Cerebellar nuclear complex (tissue), 1 donor: ENCODE measurements around the gene ANKLE2.
A peak's percentile ranks its signal among the peaks of the same experiment; 100 is the strongest.
"Not testable (repeated sequence)": the region's sequence is repeated elsewhere in the genome, so short reads cannot be mapped to it uniquely, and the experiment has no call there.

ENCODE experiments used
- DNase-seq, 2 experiments: peaks; one replicate each; lab custom pipeline; 2025; lab: John Stamatoyannopoulos, UW

The ANKLE2 gene

DNA sequence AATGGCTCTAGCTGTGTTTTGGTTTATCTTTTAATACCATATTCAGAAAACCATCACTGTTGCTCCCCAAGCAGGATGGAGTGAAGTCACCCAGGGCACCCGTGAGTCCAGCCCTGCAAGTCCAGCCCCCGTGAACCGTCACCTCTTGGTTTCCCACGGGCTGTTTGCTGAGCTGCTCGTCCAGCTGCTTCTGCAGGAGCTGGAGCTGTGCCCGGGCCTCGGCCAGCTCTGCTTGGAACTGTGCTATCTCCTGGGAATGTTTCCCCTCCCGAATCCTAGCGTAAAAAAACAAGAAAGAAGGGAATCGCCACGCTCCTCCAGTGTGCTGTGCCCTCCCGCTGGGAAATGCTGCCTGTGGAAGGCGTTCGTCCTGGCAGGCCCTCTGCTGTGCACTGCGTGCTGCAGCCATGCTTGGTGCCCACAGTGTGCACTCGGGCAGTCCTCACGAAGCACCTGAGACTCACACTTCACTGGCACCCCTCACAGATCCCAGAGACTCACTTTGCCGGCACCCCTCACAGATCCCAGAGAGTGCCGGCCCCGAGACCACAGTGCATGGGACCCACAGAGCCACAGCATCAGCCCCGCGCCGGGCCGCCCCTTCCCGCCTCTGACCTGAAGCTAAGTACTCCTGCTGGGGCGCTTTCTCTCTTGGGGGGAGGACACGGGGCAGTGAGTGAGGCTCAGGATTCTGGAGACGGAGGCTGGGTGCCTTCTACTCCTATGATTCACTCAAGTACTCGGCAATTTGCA lies 15.4 kb upstream of the ANKLE2 start:
- no peak for DNase-seq

DNA sequence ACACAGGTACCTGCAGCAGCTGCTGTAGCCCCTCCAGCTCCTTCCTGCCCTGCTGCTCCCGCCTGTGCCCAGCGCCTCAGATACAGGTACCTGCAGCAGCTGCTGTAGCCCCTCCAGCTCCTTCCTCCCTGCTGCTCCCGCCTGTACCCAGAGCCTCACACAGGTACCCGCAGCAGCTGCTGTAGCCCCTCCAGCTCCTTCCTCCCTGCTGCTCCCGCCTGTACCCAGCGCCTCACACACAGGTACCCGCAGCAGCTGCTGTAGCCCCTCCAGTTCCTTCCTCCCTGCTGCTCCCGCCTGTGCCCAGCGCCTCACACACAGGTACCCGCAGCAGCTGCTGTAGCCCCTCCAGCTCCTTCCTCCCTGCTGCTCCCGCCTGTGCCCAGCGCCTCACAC lies 14.6 kb upstream of the ANKLE2 start:
- not testable (repeated sequence) for DNase-seq

DNA sequence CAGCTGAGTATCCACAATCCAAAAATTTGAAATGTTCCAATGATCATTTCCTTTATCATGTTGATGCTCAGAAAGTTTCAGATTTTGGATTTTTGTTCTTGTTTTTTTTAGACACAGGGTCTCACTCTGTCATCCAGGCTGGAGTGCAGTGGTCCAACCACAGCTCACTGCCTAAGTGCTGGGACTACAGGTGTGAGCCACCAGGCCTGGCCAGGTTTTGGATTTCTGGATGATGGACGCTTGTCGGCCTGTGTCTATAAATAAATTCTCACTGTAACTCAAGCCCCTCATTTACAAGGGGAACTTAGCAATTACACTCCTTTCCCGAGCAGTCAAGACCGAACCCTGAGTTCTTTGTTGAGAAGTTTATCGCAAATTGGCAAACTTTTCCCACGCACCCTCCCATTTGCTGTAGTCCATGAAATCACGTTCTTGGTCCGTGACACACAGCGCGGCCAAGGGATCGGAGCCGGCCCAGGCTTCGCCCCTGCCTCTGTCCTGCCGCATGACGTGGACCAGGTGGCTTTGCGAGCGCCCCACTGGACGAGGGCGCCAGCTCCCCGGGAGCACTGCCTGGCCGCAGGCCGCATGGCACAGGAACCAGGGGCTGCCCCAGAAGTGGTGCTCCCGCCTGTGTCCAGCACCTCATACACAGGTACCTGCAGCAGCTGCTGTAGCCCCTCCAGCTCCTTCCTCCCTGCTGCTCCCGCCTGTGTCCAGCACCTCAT lies 14.0 kb upstream of the ANKLE2 start:
- DNase-seq = no peak

DNA sequence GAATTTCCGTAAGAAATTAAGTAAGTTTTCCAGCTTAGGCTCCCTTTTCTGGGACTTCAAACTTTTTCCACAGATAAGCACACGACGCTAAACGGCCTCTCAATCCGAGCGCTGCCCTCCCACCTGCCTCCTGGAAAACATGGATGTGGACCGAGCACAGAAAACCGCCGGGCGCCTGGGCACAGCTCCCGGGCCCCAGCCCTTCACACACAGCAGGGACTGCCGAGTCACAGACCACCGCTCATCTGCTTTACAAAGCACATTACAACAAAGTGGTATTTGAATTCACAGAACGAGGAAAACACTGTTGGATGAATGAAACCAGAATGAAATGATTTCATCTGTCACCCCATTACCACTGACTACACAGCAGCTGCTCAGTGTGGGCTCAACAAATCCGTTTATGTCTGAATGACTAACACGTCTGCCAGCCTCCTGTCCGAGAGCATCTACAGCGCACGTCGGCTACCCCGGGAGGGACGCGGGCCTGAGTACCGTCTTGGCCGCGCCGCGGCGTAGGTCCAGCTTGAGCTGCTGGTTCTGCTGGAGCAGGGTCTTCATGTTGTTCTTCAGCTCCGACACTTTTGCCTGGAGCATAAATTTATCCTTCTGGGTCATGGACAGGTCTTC lies 13.1 kb upstream of the ANKLE2 start:
- no peak for DNase-seq

DNA sequence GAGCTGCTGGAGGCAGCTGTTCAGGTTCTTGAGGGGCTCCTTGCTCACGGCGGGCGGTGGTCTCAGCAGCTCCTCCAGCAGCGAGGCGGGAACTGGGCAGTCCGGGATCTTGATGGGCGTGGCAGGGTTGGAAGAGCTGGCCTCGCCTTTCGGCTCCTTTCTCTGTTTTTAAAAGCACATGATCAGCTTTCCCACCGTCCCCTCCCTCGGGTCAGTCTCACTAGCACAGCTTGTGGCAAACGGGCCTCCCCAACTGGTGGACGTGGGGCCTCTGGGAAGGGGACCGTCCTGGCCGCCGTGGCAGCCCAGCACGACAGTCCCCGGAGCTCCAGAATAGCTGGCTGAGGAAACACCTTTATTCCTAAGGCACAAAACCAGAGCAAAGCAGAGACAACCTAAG lies 12.5 kb upstream of the ANKLE2 start:
- no peak for DNase-seq

DNA sequence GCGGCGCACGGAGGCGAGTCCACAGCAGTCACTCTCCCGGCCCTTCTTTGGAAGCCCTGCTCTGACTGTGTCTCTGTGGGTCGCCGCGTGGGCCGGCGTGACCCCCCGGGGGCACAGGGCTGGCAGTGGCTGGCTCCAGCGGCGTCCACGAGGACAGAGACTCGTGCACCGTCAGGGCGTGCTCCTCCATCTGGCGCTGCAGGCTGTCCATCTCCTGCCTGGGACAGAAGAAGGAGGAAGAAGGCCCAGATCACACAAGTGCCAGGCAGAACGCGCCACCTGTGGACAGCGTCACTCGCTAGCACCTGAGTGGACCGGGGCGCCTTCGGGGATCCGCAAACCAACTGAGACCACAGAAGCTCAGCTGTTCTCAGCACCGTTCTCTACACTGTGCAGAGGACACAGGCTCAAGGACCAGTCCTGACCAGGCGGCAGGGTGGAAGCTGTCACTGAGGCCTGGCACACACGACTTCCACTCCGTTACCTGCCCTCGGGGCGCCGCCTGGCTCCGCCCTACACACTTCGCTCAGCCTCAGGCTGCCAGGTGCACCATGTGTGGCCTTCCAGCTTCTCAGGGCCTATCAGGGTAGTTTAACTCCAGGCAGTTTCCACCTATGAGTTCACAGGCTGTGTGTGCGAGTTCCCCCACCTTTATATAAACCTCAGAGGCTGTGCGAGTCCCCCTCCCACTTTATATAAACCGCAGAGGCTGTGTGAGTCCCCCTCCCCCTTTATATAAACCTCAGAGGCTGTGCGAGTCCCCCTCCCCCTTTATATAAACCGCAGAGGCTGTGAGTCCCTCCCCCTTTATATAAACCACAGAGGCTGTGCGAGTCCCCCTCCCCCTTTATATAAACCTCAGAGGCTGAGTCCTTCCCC lies 11.7 kb upstream of the ANKLE2 start:
- DNase-seq = no peak

DNA sequence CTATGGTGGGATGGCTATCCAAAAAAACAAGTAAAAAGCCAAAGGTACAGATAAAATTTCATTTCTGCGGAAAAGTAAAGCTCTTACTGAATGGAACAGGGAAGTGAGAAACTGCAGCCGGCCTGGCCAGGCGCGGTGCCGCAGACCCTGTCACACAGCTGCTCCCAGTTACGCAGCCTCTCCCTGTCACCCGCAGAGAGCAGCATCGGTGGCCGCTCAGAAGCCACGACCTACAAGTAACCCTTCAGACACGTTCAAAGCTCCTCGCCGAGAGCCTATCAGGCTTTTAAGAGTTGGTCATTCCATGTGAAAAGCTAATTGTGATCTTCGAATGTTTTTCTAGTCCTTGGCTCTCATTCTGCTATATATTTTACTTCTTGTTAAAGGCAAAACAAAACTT lies 11.0 kb upstream of the ANKLE2 start:
- DNase-seq = no peak

DNA sequence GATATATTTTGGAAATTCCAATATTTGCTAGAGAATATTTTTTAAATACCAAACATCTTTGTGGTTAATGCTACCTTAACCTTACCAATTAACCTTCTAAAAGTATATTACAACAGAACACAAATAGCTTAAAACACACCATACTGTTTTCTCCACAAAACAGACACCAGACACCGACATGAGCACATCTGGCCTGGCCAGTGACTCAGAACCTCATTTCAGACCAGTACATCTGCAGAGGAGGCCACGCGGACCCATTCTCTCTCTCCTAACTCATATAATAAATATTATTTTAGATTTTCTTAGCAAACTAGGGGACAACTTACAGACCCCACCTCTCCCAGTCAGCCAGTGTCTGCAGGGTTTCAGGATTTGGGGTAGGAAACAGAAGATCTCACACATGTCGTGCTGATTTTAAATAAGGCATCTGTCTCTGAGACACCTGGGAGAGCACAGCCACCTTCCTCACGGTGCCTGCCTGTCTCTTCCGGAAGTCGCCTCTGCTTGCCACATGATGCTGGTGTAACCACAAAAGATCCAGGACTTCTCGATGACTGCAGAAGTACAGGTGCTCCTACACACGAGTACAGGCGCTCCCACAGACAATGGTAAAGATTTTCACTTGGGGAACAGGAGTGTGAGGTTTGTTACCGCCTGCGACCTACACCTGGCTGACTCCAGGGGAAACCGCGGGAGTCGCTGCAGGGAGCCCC lies 9.7 kb upstream of the ANKLE2 start:
- no peak for DNase-seq

DNA sequence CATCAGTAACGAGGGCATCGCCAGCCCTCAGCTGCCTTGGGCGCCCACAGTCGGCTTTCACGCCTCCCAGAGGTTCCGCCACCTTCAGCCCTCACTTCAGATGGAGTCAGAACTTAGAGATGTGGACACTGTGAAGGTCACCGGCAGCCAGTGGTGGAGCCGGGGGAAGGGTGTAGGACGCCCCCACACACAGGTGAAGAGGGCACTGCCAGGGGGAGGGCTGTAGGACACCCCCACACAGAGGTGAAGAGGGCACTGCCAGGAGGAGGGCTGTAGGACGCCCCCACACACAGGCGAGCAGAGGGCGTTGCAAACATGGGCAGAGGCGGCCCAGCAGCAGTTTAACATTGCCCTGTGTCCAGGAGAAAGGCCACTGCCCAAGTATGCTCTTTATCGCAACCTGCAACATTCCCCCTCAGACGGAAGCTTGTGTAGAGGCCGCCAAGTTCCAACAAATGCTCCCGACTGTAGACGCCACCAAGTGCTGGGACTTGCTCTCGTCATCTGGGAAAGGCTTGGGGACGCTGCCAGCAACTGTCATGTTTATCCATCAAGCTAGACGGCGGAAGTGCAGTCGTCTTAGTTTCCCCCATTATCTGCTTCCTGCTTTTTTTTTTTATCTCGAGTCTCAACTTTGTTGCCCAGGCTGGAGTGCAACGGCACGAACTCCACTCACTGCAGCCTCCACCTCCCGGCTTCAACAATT lies 4.9 kb upstream of the ANKLE2 start:
- no peak for DNase-seq

DNA sequence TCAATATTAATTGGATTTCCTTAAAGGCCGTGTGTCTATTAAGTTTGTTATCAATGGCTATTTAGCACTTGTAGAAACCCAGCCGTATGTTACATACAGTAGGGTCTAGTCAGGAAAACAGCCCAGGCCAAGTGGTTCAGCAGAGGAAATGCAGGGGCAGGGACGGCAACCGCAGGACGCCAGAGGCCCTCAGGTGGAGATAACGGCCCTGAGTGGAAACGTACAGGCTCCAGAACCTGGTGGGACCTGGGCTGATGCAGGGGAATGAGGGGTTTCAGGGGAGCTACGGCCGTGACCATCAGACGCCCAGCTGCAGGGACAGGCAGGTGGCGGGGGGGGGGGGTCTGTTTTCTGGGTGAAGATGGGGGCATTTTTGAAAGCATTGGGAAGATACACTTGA lies 3.7 kb upstream of the ANKLE2 start:
- no peak for DNase-seq

DNA sequence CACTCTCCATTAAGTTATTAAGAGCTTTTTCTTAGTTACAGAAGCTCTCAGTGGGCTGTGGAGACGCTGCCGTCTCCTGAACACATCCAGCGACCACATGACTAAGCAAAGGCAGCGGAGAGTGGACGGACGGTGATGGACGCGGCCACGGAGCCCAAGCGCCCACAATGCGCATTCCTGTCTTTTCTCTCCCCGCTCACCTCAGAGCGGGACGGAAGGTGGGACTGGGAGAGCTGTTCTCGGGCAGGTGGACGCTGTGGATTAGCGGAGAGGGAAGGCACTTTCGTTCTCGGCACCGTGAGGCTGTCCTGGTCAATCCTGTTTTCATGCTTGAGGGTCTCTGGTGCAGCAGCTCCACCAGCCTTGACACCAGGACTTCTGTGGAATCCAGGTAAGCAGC lies 2.6 kb upstream of the ANKLE2 start:
- no peak for DNase-seq

DNA sequence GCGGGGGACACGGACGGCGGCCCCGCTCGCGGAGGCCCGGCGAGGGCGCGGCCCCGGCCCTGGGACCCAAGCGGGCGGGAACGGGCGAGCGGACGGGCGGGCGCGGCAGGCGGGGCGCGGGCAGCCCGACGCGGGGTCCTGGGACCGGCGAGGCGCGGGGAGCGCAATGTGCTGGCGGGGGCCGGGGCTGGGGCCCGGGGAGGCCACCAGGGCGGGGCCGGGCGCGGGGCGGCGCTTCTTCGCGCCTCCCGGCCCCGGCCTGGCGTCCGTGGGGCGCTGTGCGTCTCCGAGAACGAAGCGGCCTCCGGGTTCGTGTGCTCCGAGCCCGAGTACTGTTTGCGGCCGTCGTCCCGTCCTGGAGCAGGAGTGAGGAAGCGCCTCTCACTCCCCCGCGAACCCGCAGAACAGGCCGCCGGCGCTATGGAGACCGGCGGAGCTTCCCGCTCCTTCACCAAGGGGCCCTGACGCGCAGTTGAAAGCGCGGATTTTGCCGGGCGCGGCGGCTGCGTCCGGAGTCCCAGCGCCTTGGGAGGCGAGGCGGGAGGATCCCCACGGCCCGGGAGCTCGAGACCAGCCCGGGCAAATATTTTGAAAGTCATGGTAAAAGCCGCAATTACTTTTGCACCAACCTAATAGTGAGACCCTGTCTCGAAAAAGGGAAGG lies 420 bp upstream of the ANKLE2 start:
- DNase-seq = peak in 1 of 2 experiments; percentile 16

DNA sequence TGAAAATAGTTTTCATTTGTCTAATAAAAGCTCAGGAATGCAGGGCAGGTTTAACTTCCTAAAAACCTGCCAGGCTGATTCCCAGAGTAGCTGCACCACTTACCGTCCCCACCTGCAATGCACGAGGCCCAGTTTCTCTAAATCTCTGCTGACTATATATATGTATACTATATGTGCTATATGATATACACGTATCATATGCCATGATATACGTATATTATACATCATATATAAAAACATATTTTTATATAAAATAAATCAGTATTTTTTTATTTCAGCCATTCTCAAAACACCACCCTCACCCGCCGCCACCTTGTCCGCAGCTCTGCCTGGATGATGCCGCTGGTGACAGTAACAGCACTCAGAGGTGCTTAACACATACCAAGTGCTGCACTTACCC lies 2.3 kb downstream of the ANKLE2 start:
- no peak for DNase-seq

DNA sequence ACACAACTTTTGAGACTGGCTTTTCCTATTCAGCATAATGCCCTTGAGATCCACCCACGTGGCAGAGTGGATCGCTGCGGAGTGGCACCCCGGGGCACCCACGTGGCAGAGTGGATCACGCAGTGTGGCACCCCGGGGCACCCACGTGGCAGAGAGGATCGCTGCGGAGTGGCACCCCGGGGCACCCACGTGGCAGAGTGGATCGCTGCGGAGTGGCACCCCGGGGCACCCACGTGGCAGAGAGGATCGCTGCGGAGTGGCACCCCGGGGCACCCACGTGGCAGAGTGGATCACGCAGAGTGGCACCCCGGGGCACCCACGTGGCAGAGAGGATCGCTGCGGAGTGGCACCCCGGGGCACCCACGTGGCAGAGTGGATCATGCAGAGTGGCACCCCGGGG lies 2.8 kb downstream of the ANKLE2 start:
- DNase-seq = not testable (repeated sequence)

DNA sequence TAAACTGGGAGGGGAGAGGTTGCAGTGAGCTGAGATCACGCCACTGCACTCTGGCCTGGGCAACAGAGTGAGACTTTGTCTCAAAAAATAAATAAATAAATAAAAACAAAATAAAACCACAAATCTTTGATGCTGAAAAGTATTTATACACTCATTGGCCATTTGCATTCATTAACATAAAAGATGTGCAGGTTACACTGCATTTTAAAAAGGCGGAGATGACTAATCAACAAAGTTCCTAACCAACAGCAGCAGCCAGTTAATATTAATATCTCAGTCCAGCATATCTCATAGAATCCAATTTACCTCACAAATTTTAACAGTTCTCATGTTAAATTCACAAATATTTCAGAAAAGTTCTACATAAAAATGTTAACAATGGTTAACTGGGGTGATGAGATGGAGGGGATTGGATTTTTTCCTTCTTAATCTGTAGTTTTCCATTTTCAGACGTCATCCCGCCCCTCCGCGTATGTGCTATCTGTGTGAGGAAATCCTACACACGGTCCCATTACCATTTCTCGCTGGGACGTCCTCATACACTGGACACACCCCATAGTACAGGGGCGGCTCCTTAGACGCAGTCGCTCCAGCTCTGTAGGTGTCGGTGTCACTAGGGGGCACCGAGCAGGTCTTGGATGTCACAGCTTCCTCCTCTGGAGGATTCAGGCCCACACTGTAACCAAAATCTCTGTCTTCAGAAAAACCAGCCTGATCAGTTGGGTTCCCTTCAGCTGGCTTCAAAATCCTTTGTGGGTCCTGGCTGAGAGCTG lies 7.3 kb downstream of the ANKLE2 start:
- DNase-seq = no peak

DNA sequence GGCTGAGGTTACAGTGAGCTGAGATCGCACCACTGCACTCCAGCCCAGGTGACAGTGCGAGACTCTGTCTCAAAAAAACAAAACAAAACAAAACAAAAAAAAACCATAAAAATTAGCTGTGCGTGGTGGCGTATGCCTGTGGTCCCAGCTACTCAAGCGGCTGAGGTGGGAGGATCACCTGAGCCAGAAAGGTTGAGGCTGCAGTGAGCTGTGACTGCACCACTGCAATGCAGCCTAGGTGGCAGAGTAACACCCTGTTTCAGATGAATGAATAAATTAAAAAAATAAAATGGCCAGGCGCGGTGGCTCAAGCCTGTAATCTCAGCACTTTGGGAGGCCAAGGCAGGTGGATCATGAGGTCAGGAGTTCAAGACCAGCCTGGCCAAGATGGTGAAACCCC lies 8.0 kb downstream of the ANKLE2 start:
- DNase-seq = not testable (repeated sequence)

DNA sequence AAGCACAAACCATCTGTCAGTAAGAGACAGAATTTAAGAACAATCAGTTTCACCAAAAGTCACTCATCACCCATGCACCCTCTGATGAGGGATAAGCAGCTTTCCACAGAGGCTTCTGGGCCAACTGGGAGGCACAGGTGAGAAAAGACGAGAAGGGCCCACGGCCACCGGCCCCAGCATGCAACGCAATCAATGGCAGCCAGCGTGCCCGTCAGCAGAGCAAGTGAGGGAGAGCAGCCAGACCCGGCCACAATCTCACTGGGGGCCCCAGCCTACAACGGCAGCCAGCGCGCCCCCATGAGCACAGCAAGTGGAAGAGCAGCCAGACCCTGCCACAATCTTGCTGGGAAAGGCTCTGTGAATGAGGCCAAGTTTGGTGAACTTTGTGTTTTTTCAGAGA lies 13.3 kb downstream of the ANKLE2 start:
- DNase-seq = no peak

DNA sequence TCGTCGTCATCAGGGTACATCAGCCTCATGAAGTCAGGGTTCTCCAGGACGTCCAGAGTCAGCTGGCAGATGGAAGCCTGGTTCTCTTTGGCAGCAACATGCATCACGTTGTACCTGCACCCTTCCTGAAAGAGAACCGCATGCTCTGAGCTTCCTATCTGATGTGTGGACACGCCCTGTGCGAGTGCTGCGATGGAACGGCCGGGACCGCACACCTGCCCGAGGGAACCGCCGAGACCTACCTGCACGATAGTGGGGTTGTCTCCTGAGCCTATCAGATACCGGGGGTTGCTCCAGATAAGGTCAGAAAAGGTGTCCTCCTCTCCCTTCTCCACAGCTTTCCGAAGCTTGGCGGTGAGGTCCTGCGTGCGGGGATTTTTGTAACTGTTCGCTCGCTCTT lies 13.7 kb downstream of the ANKLE2 start:
- no peak for DNase-seq

DNA sequence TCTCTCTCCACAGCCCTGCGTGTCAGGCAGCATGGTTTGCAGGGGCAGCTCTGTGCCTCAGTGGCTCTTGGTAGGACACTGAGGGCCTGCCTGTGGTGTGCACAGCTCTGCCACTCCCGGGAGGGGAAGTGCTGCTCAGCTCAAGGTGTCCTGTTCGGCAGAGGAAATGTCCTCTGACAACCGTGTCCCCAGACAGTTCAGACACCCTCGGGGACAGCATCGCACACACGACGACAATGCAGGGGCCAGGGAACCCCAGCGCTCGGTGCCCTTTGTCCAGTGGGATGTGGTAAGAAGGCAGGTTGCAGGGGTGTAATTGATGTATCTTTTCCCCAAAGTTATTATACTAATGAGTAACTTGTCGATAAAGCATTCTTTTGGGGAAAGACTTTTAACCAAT lies 14.2 kb downstream of the ANKLE2 start:
- DNase-seq = no peak

DNA sequence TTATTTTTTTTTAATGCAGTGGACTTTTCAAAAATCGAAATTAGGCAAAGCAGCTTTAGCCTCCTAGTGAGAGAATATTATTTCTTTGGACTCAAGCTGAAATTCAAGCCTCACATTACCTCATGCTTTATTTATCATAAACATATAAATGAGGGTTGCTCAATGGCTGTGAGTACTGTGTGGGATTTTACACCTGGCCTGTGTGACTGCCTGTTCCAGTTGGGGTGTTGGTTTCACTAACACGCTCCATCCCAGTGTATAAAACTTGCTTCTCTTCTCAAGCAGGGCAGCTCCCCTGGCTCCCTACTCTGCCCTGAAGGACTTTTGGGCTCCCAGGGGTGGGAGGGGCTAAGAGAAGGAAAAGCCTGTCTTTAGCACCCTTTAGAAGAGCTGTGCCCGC lies 15.0 kb downstream of the ANKLE2 start:
- no peak for DNase-seq
